HG02938 (cell line): ENCODE results near the gene ZC3H18.

ENCODE experiments used
- ATAC-seq: cut with Tn5 transposase; IDR thresholded peaks from one replicate; pipeline ENCODE4 v1.9.1; 2021; ENCODE audit warnings: mild to moderate bottlenecking, moderate library complexity; ENCODE audit not compliant: unreplicated experiment

ZC3H18 gene

GRCh38 chr16:88569985-88570690, at the start of gene ZC3H18:
TSS of gene ZC3H18 (plus strand) at chr16:88570403. CDS start at chr16:88577124, 6,721 bp downstream.
- peak; percentile 61 for ATAC-seq

GRCh38 chr16:88521674-88522073, 48.5 kb upstream of the ZC3H18 start:
- no peak for ATAC-seq

- no peak for ATAC-seq
Observed at GRCh38 chr16:88522276-88522949, 47.8 kb upstream of the ZC3H18 start.

- no peak for ATAC-seq
Observed at GRCh38 chr16:88523309-88524161, 46.7 kb upstream of the ZC3H18 start.

- ATAC-seq, result no peak
Observed at GRCh38 chr16:88524274-88524972, 45.8 kb upstream of the ZC3H18 start.

- no peak for ATAC-seq
Observed at GRCh38 chr16:88524973-88525662, 45.1 kb upstream of the ZC3H18 start.

- no peak for ATAC-seq
Observed at GRCh38 chr16:88525663-88525990, 44.6 kb upstream of the ZC3H18 start.

- no peak for ATAC-seq
Observed at GRCh38 chr16:88526008-88526905, 43.9 kb upstream of the ZC3H18 start.

- ATAC-seq, result no peak
Observed at GRCh38 chr16:88526906-88527185, 43.4 kb upstream of the ZC3H18 start.

- no peak for ATAC-seq
Observed at GRCh38 chr16:88527186-88527936, 42.8 kb upstream of the ZC3H18 start.

- ATAC-seq, result no peak
Observed at GRCh38 chr16:88527937-88528743, 42.1 kb upstream of the ZC3H18 start.

GRCh38 chr16:88528902-88529318, 41.3 kb upstream of the ZC3H18 start:
- no peak for ATAC-seq

GRCh38 chr16:88529596-88529995, 40.6 kb upstream of the ZC3H18 start:
- no peak for ATAC-seq

- no peak for ATAC-seq
Observed at GRCh38 chr16:88530051-88530857, 39.9 kb upstream of the ZC3H18 start.

GRCh38 chr16:88530858-88531203, 39.4 kb upstream of the ZC3H18 start:
- no peak for ATAC-seq

GRCh38 chr16:88531346-88531745, 38.9 kb upstream of the ZC3H18 start:
- ATAC-seq, result no peak

GRCh38 chr16:88531931-88532433, 38.2 kb upstream of the ZC3H18 start:
- ATAC-seq, result no peak
